ENCODE results near the gene TRPC4.

TRPC4 gene

DNA sequence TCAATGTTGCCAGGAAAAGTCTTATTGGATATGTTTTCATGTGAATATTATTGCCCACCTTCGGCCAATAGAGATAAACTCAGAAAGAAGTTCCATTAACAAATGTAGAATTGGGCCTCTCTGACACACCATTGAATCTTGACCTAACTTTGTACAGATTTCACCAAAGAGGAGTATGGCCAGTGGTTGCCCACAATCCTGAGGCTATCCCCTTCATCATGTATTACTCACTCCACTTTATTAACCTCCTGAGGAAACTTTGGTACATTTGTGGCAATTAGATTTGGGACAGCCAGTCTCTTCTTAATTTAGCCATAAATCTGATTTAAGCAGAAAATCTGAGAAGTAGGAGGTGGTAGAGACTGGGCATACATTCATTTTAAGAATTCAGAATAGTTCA, 217.7 kb downstream of the TRPC4 start:
- no peak for DNase-seq

- peak; percentile 82 for DNase-seq
Measured at GRCh38 chr13:37648609-37649008, 221.0 kb downstream of the TRPC4 start.

DNA sequence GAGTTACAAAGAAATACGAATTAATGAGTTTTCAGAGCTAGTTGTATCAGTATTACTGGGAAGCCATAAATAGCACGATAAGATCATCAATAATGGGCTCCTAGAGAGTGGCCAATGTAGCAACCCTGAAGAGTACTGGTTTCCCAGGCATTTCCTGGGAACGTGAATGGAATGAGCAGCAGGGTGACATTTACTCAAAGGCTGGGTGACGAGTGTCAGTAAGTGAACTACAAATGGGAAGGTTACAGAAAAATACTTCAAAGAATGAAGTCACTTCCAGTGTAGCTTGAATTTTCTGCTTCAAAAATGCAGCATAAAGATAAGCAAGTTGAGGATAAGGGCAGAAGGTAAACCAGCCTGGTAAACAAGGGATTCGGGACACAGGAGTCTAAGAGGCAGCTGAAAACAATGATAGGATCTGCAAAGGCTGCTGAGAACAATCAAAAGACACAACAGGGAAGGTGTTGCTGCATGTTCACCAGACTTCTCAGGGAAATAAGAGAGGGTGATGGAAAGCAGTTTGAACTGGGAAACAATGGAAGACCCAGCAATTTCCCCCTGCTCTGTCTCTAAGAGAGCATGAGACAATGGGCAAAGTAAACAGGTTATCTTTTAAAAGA, 222.4 kb downstream of the TRPC4 start:
- no peak for DNase-seq

GRCh38 chr13:37646531-37646930, 223.0 kb downstream of the TRPC4 start:
- no peak for DNase-seq

DNA sequence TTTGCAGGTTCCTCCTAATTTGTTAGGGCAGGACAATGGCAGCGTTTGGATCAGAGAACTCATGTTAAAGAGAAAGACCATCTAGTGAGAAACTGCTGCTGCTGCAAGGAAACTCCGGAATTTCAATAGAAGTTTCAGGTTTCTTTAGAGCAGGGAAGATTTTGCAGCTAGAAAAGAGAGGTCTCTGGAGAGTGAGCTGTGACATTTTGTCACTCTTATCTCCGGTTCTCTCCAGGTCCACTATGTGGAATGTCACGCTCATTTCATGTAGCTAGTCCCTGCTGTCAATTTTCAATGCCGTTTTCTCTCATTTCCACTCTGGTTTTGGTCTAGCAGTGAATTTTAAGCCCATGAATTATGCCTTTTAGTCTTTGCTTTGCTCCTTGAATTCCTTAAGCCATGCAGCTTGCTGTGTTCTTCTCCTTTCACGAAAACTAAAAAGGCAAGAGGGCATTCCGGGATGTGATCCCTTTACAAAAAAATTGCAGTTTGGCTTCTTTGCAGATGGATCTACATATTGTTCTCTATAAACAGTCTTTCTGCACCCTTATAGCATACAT, 224.3 kb downstream of the TRPC4 start:
- DNase-seq, result no peak

GRCh38 chr13:37641391-37641790, 228.2 kb downstream of the TRPC4 start:
- DNase-seq, result no peak

- DNase-seq, result peak; percentile 73
Measured at GRCh38 chr13:37640499-37640898, 229.1 kb downstream of the TRPC4 start.

DNA sequence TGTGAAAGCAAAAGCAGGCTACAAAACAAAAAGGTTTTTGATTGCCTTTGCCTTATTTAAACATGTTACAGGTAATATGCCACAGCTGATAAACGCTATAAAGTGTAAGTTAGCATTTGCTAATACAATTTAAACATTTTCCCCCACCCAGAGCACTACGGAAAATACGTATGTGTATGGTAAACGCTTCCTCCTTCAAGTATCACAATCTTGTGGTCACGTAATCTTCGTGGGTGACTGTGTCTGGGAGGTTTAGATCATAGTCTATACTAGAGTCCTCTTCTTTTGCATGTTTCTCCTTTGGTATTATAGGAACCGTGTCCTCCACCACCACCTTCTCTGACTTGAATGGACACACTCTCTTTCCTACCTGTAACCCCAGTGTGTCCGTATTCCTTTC, 232.9 kb downstream of the TRPC4 start:
- no peak for DNase-seq

DNA sequence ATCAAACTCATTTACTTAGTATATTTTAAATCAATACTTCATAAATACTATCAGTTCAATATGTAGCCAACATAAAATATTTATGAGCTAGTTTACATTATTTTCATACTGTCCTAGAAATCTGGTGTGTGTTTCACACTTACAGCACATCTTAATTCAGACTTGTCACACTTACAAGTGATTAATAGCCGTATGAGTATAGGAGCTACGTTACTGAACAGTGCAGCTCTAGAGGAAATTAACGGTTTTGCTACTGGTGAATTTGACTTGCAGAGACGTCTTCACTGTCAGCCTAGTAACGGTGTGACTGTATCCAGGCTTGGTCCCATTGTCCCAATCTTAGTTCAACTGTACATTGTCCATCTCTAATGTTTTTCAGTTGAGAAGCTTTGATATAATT, 237.3 kb downstream of the TRPC4 start:
- DNase-seq, result no peak

- DNase-seq, result no peak
Measured at GRCh38 chr13:37627428-37627827, 242.1 kb downstream of the TRPC4 start.

- DNase-seq, result peak; percentile 81
Measured at GRCh38 chr13:37621811-37622361, 247.7 kb downstream of the TRPC4 start.

DNA sequence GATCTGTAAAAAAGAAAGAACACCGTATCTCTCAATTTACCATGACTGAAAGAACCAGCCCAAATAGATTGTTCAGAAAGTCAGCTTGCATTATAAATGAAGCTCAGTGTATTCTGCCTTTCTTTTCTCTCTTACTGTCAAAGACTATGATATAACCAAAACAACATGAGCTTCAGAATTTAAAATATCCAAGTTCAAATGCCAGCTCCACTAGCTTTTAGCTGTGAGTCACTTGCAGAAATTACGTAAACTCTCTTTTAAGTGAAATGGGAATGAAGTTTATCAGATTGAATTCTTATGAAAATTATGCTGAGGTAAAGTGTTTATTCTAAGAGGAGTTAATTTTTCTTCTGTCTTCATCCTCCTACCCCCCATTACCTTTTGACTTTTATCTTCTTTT, 251.0 kb downstream of the TRPC4 start:
- DNase-seq, result peak; percentile 87

DNA sequence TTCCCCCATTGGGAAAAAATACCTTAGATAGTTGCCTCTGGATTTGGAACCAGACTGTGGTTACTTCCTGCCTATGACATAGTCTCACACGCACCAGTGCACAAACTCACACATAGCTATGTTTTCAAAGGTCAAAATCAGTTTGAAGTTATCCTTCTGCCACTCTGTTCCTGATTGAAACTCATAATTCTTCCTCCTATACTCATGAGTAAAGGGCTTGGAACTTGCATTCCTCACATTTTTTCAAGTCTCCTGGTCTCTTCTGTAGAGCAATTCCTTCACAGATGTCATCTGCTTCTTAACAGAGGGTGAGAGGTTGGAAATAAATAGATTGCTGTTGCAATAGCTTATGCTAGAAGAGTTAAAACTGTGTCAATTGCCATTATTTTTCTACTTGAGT, 252.4 kb downstream of the TRPC4 start:
- peak; percentile 98 for DNase-seq

DNA sequence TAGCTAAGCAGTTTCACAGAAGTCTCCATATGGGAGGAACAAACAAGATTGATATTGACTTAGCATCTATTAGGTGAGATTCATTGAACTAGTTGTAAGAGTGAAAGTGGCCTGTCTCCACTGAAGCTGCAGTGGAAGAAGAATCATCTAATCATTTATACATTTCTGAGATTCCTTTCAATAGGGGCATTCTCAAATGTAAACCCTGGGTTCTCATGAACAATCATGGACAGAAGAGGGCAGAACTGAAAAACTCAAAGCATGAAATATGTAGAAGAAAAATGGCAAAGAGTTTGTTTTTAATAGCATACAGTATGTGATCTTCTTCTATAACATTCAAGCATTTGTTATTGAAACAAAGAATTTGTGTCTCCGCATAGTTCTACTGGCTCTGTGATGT, 253.4 kb downstream of the TRPC4 start:
- DNase-seq, result peak; percentile 55

DNA sequence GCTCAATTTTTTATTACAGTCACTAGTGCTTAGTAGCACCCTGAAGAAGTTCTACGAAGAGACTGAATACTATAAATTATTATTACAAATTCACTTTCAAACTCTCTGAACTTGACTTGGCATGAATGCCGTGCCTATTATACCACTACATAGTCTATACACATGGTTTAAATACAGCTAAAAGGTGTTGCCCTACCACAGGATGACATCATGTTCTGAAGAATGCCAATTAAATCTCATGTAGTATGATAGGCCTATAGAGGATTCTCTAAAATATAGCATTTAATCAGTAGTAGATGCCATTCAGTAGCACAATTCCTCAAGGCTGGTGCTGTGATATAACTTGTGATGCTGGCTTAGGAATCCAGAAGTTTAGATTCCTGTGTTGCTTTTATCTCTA, 254.3 kb downstream of the TRPC4 start:
- peak; percentile 47 for DNase-seq

DNA sequence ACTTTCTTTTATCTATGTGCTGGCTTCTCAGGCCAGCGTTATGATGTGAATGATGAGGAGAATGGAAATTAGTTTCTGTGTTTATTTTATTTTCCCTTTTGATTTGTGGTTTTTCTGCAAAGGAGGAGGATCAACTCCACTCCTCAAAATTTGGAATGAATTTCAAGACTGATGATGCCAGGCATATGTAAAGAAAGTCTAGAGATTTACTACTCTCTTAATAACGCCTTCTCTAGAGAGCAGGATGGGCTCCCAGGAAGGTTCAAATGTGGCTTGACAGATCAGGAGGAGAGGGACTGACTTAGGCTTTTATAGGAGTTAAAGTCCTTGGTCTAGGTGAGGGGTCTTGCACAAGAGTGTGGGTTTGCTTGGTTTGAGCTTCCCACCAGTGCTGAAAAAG, 255.9 kb downstream of the TRPC4 start:
- DNase-seq, result no peak

DNA sequence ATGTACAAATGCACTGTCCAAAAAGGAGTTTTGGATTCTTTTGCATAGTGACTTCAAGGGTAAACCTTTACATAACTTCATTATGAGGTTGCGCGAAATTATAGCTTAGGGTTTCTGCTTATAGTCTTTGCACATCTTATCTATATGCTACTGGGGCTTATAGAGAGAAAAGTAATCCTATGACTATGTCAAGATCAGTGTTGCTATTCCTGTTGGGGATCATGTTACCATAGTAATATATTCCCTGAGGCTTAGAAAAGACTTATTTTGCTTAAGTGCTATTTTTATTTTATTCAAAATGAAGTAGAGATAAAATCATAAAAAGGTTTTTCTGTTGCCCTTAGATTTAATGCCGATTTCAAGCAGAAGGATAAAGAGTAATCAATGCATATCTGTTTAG, 256.3 kb downstream of the TRPC4 start:
- peak; percentile 15 for DNase-seq

DNA sequence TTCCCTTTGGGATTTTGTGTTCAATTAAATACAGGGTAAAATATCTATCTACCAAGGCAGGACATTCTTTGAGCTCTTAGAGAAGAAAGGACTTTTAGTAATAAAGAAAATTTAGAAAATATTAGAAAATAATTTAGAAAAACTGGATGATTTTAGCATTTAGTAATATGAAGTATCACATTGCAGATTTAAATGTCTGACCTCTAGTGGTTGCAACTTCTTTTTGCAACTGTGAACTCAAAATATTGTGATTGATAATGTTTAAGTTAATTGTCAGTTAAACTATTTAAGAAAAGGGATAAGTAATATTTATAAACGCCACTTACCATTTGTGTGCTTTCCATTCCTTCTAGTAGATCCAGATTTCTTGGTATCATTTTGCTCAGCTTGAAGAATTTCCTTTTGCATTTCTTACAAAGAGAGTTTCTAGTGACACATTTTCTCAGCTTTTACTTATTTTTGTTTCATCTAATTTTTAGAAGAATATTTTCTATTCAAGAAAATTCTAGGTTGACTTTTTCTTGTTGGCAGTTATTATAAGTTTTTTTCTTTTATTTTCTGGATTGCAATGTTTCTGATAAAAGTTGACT, 260.7 kb downstream of the TRPC4 start:
- DNase-seq, result no peak

- peak; percentile 47 for DNase-seq
Measured at GRCh38 chr13:37602733-37603381, 266.7 kb downstream of the TRPC4 start.

GRCh38 chr13:37601648-37602440, 267.7 kb downstream of the TRPC4 start:
- DNase-seq, result peak; percentile 43

GRCh38 chr13:37599519-37599918, 270.1 kb downstream of the TRPC4 start:
- no peak for DNase-seq

DNA sequence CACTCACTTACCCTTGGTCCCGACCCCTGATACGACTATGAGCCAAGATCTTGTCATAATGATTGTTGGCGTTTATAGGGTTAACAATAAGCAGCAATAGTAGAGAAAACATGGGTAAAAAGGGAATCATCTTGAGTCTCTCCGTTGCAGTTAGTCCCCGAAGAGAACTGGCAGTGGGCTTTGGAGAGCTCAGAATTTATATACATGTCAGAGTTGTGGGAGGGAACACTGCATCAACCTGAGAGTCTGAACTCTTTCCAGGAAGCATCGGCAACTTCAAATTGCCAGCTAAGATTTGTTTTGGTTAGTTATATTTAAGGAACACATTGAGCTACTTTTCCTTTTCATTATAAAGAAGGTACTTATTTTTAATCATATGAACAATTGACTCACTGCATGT, 271.0 kb downstream of the TRPC4 start, which contains the start of gene POSTN:
TSS of gene POSTN (minus strand) at position 172 of the 400 bp plus-strand sequence. CDS start at position 130, 42 bp downstream.
- peak; percentile 79 for DNase-seq

DNA sequence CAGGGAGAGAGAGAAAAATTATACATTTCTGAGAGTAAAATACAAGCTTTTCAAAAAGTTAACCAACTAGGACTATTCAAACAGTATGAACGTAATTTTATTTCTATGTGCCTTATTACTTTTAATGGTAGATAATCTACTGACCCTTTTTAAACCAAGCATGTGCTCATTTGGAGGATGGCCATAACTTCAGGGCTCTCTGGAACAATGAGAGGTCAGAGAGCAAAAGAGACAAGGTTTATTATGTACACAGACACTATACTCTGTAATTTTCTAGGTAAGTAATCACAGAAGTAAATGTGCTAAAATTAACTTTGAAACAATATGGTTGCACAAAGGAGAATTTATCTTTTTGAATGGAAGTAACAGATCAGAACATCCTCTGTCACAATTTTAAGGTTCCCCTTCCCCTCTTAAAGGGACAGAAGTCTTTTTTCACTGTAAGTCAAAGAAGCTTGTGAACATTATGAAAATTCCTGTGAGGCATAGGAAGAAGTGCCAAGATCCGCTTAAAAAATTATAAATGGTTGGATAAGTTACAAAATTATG, 272.0 kb downstream of the TRPC4 start:
- DNase-seq, result no peak

All from fibroblast of skin of right biceps (primary cell).